HG02981 (cell line): ENCODE measurements around the gene LTN1.
"Not testable (repeated sequence)": the region's sequence is repeated elsewhere in the genome, so short reads cannot be mapped to it uniquely, and the experiment has no call there.

ENCODE experiments used
- ATAC-seq: cut with Tn5 transposase; IDR thresholded peaks from one replicate; pipeline ENCODE4 v1.9.1; 2021; ENCODE audit warnings: mild to moderate bottlenecking, moderate library complexity; ENCODE audit not compliant: unreplicated experiment

The LTN1 gene

DNA sequence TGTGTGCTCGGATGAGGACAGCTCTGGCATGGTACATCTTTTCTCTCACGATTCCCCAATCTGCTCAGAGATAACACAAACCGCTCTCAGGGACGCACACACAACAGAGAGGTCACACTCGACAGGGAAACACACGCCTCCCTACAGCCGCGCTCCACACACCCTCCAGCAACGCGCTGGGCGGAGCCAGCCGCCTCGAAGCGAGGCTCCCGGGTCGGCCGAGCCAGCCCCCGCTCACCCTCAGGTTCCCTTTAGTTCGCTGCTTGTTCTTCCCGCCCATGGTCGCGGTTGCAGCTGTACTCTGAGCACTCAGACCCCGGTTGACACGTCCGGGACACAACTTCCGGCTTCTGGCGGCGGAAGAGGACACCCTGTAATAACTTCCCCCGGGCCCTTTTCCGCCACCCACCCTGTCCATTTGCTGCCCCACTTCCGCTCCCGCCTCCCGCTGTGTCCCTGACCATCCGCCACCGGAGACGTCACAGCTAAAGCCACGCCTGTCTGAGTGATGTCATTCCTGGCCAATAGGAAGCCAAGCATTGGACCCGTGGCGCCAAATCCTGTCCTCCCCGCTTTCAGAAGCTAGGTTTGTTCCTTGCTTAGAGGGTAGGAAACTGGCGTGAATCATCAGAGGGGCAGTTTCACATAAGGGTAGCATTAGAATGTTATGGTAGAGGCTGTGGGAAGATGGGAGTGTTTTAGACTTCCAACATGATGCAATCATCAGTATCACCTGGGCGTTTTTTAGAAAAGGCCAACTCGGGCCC lies at the start of gene LTN1:
LTN1 (minus strand) TSS at position 352 of the 767 bp plus-strand sequence; CDS start at position 280, 72 bp downstream.
- ATAC-seq, result peak; percentile 97

DNA sequence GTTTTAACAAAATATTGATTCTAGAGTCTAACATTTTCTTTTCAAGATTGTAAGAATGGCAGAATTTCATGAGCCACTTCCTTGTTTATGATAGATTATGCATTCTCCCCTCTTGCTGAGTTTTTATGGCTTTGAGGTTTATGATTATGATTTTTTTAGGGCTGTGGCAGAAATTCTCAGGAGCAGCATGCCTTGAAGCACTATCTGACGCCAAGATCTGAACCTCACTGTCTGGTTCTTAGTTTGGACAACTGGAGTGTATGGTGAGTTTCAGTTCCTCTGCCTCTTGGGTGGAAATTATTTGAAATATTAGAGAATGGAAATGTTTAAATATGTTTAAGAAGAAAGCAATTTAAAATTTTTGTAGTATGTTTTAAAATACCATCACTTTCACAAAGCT lies 42.0 kb upstream of the LTN1 start:
- no peak for ATAC-seq

DNA sequence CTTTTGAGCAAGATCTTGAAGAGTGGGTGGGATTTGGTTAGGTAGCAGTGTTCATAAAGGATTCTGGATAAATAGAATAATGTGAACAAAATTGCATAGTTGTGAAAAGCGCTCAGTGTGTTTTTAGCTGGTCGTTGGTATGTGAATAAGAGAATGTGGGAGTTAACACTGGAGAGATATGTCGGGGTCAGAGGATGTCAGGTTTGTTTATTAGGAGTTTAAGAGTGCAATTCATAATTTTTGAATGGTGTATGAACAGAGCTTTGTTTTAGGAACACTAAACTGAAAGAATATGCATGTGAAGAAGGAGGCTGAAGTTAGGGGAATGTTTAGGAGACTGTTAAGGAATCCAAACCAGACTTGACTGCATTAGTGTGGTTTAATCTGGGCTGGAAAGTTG lies 41.2 kb upstream of the LTN1 start:
- ATAC-seq, result no peak

- ATAC-seq, result no peak
Observed at GRCh38 chr21:29033301-29033700, 40.6 kb upstream of the LTN1 start.

DNA sequence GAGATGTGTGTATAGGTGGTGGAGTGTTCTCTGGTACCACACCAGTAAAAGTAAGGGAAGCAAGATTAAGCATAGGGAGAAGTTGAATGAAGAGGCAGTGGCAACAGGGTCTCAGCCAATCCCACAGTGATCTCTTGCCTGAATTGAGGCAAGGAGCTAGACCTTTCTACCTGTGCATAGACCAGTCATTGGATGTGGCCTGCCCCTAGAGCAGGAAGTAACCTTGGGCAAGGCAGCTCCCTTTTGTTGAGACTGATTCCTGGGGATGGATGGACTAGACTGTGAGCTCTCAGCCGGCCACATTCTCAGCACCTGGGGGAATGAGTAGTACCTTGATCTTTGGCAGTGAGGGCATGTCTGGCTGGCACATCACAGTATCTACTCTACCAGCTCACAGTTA lies 38.2 kb upstream of the LTN1 start:
- ATAC-seq, result no peak

- ATAC-seq, result no peak
Observed at GRCh38 chr21:29029524-29029923, 36.8 kb upstream of the LTN1 start.

GRCh38 chr21:29025328-29025713 lies 32.6 kb upstream of the LTN1 start:
- ATAC-seq, result no peak

DNA sequence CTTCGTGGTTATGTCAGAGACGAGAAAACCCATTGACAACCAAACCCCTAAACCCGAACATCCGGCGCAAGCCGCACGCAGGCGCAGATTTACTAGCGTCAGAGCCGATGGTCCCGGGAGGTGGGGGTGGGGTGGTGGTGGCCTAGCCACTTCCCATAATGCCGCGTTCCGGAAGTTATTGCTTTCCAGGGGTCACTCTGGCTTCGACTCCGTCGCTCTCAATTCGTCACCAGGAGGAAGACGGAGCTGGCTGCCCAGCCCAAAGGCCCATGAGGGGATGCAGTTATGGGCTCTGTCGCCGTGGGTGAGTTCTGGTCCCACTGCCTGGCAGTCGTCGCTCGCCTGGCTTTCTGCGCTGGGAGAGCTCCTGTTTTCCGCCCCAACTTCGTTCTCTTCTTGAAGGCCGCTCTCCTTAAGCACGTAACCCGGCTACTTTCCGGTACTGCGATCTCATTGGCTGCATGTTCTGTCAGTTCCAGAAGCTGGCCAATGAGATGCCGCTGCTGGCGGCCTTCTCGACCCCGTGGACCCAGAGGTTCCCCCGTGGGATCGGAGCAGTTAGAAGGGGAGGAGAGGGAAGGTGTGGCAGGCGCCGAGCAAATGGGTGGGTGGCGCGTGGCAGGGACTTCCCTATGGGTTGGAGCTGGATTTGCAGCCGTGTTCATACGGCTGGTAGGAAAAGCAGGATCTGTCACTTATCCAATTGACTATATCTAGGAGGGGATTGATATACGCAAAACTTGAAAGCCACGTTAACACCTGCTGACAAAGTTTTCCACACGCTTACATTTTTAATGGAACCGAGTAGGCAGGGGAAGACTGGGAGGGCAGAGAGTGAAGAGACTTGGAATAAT lies 32.0 kb upstream of the LTN1 start, which contains the start of gene USP16:
USP16 (plus strand) TSS at position 195 of the 854 bp plus-strand sequence. CDS start 3,246 bp downstream, outside the sequence.
- peak; percentile 98 for ATAC-seq

GRCh38 chr21:29022166-29022565 lies 29.5 kb upstream of the LTN1 start:
- no peak for ATAC-seq

DNA sequence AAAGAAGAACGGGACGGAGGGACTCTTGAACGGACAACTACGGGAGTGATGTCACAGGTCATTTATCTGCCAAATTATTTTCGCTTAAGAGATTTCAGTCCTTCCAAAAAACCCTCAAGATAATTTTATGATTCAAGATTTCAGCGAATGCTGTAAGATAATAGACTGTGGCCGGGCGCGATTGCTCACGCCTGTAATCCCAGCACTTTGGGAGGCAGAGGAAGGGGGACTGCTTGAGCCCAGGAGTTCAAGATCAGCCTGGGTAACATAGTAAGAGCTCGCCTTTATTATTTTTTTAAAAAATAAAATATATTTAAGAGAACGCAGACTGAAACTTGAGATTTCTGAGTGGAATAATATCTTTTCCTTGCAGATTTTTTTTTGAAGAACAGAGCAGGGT lies 25.9 kb upstream of the LTN1 start:
- peak; percentile 11 for ATAC-seq

DNA sequence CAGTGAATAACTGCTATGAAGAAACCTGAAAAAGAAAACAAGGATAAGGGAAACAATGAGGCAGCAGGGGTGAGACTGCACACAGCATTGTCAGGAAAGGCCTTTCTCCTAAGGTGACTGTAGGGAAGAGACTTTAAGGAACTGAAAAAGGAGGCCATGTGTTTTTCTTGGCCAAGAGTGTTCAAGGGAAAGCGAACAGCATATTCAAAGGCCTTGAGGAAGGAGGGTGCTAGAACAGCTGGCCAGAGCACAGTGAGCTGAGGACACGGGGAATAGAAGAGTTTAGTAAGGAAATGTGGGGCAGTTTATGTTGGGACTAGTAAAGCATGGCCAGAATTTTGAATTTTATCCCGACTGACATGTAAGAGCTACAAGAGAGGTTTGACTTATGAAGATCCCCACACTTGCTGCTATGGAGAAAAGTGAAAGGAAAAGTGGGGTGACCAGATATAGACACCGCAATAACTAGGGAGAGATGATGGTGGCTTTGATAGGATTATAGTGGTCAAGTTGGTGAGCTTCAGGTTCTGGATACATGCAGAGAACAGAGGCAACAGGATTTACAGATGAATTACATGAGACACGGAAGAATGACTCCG lies 25.1 kb upstream of the LTN1 start:
- ATAC-seq, result no peak

DNA sequence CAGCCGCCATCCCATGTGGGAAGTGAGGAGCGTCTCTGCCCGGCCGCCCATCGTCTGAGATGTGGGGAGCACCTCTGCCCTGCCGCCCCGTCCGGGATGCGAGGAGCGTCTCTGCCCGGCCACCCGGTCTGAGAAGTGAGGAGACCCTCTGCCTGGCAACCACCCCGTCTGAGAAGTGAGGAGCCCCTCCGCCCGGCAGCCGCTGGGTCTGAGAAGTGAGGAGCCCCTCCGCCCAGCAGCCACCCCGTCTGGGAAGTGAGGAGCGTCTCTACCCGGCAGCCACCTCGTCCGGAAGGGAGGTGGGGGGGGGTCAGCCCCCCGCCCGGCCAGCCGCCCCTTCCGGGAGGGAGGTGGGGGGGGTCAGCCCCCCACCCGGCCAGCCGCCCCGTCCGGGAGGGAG lies 18.6 kb upstream of the LTN1 start:
- ATAC-seq, result not testable (repeated sequence)

DNA sequence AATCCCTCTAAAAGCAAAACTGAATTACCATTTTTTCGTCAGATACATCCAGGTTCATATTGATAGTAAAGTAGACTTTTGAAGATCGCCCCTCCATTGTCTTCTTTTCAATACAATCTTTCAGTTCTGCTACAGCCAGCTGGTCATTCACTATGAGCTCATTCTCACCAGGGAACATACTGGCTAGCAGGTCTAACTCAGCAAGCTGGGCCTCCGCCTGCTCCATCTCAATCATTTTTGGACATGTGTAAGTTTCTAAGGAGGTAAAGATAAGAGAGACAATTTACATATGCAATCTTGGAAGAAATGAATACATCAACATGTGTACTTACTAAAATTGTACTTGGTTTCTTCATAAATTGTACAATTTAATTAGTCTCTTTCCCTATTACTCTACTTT lies 15.7 kb upstream of the LTN1 start:
- no peak for ATAC-seq

GRCh38 chr21:29007810-29008209 lies 15.1 kb upstream of the LTN1 start:
- ATAC-seq, result no peak

GRCh38 chr21:29007135-29007534 lies 14.5 kb upstream of the LTN1 start:
- no peak for ATAC-seq

DNA sequence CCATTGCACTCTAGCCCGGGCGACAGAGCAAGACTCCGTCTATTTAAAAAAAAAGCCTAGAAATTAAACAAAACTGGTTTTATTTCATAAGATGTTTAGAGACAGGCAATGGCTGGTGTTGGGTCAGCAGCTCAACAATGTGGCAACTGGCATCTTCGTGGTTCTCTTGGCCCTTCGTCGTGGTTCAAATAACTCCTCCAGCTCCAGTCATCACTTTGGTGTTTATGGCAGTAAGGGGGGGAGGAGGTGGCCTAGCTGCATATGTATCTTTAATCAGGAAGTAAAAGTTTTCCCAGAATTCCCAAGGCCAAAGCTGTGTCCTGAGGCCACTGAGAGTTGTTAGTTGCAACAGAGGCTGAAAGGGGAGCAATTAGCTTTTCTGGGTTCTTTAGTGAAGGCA lies 13.0 kb upstream of the LTN1 start:
- ATAC-seq, result no peak

DNA sequence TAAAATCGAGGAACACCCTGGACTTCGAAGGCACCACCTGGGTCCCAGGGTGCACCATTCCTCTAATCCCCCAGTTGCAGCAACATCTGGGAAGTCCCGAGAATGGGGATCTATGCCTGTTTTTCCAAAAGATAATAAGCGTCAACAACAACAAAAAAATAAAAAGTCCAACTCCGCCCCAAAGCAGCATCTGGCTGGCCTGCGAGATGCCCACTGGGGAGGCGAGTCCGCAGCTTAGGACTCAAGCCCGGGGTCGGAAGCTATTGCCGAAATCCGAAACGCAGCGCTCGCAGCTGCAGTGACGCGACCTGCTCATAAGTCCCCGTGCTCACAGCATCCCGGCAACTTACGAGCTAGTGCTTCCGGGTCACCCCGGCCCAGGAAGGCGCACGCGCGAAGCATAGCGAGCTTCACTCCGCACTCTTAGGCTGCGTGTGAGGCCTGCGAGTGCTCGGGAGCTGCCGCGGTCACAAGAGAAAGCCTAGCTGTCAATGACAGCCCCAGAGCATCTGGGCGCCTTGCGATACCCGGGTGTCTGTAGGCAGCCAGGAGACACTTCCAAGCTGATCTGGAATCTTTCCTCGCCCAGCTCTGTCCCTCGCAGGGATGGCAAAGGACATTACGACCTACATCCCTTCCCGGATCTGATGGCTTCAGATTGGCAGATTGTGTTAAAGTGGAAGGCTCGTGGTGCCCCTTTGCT lies 9.9 kb upstream of the LTN1 start:
- peak; percentile 98 for ATAC-seq

GRCh38 chr21:28993293-28993629 lies 584 bp upstream of the LTN1 start:
- ATAC-seq, result no peak

- no peak for ATAC-seq
Observed at GRCh38 chr21:28991861-28992525, 684 bp downstream of the LTN1 start.

GRCh38 chr21:28988146-28988545 lies 4.5 kb downstream of the LTN1 start:
- not testable (repeated sequence) for ATAC-seq

GRCh38 chr21:28986677-28987076 lies 6.0 kb downstream of the LTN1 start:
- ATAC-seq, result no peak
